Hematopoietic multipotent progenitor cell treated with erythropoietin and hydrocortisone succinate and interleukin-3 and kit ligand, for 15 days (in vitro differentiated cells): Measurements from ENCODE around the gene MOXD1.

ENCODE experiments used
- DNase-seq: peaks from one replicate; pipeline ENCODE4 v3.0.0-alpha.2; 2015; ENCODE audit warnings: low spot score

The MOXD1 gene

DNA sequence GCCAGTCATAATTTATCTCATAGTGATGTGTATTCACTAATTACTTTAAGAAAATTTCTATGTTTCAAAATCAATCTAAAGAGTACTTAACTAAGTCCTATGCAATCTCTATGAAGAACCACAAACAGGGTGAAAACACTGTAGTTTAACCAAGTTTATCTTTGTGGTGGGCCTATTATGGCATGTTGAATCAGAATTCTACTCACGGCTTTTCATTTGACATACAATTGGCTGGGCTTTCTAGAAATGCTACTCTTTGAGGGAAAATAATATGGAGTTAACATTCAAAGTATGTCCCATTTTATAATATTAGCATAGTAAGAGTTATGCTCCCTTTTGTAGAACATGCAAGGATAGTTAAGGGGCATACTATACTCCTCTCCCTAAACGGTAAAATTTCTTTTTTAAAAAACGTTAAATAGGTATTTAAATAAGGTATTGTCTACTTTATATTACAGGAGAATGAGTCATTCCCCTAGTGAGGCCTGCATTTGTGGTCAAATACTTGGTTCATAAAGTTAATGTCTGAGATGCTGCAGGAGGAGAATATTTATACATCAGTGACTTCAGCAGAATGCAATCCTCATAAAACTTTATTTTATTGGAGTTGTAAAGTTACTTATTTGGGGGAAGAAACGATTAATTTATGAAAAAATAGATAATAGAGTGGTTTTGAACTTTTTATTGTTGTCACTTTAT lies 1.8 kb downstream of the MOXD1 start:
- DNase-seq: no peak

DNA sequence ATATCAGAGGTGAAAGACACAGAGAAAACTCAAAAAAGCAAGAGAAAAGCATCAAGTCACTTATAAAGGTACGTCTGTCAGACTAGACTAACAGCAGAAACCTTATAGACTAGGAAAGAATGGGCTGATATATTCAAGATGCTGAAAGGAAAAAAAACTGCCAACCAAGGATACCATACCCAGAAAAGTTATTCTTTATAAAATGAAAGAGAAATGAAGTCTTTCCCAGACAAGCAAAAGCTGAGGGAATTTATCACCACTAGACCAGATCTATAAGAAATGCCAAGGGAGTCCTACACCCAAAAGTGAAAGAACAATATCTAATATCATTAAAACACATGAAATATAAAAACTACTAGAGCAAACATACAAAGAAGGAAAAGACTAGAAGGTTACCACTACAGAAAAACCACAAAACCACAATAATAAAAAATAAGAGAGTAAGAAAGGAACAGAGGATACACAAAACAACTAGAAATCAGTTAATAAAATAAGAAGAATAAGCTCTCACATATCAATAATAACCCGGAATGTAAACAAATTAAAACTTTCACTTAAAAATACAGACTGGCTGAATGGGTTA lies 6.2 kb downstream of the MOXD1 start:
- DNase-seq: no peak

DNA sequence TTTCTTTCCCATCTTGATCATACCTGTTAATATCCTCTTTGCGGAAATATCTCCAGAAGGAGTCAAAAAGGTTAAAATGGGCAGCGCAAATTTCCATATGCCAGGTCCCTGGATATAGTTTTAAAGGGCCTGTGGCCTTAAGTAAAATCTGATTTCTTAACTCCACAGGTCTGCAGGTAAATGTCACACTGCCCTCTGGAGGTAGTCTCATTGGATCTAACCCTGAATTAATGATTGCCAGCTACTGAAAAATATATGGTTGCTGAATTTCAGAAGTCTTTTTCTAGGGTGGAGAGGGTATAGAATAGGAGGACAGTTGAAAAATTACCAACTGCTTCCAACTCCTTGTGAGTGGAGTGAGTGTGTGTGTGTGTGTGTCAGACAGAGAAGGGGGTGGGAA lies 8.5 kb downstream of the MOXD1 start:
- no peak for DNase-seq

DNA sequence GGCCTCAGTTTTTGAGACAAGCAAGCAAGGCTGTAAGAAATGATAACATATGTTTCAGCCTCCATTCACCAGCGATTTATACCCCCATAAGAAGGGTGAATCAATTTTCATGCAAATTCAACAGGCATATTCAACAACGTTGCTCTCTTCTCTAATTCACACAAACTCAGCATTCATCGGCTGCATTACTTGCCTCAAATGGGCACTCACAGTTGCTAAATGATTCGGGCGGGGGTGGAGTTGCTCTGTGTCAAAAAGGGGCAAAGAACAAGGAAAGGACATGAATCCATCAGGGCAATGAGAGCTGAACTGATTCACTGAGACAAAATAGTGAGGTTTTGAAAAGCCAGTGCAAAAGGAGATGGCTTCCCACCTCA lies 9.0 kb downstream of the MOXD1 start:
- DNase-seq: no peak

DNA sequence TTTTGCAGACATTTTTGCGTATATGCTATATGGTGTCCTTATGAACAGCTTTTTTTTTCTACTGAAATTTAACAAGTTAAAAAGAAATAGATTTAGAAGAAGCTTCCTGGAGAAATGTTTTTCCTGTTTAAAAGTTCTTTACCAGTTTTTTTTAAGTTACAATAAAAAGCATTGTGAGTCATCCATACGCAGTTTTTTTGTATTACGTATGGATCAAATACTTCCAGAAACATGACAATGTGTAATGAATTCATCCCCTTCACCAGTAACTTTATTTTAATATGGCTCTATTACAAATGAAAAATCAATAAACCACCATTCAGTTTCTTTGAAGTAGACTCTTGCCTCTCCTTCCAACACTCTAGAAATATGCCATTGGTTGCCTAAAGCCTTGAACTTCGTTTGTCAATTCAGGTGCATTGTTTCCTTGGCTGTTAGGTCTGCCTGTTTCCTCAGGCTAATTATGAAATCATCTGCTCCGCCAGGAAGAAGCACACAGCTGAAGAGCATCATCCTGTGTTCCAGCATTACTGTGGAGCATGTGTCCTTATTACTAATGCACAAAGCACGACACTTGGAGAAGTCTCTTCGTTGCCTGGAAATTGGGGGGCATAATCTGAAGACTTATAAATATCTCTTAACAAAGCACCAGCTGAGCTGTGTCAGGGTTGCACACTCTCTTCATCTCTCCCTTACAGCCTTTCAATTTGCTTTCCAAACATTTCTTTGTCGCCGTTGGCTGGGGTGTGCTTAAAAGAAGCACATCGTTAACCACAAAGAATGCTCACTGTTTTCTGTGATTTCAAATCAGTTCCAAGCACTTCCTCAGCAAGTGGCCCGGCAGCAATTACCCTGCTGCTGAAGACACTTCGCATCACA lies 9.6 kb downstream of the MOXD1 start:
- no peak for DNase-seq

DNA sequence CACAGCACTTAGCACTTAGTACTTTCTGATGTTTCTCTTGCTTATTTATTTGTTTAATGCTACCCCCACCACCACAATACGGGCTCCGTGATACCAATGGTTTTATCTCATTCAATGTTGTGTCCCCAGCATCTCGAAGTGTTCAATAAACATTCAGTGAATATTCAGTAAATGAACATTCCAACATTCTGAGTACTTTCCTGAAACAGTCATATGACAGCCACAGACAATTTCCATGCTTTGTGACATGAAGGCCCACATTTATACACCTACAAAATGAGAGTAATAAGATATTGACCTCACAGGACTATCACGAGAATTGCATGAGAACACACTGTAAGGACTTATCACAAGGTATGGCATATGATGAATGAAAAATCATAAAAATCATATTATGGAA lies 10.8 kb downstream of the MOXD1 start:
- DNase-seq: no peak

DNA sequence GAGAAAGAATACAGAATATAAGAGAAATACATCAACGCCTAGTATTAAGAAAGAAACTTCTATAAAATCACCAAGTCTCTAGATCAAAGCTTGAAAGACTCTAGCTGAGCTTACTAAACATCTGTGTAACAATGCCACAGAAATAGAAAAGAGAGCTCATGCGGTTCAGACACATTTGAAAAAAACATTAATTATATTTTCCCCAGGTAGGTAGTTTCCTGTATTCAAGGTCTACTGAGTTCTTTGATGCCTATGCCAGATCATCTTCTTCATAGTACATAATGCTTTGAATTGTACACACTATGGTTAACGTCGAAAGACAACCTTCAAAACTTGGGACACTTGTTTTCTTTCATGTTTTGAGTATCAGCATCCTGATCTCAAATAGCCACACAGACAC lies 11.3 kb downstream of the MOXD1 start:
- no peak for DNase-seq

DNA sequence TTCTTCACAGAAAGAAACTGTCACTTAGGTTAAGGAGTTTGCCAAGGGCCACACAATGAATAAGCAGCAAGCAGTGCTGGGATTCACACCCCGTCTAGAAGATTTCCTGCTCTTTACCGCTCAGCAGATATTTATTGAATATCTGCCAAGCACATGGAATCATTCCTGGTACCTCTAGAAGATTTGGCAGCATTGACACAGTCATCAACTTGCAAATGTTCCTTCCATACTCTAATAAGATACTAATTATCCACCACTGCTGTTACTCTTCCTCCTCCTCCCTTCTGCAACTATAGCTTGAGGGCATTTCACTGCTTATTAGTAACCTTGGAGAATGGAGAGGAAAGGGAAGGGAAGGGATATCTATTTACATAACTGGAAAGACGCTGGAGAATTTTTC lies 13.0 kb downstream of the MOXD1 start:
- no peak for DNase-seq

DNA sequence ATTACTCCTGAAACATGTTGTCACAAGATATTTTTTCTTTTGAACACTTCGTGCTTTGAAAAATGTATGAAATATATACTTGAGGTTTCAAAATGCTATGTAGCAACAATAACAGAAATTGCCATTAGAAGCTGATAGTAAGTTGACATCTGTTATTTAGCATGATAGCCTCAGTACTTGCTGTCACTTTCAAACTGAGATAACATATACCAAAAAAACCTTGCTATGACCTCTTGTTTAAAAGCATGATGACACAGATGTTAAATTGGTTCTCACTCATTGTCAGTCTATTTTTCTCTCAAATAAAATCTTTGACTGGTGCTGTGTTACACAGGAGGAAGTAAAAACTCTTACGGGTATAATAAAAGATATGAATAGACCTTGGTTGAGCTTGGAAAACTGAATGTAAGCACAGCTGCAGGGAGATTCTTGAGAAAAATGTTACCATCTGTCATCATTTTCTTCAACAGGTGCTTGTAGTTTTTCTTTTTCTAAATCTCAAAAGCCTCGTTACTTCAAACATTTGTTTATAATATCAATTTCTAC lies 18.6 kb downstream of the MOXD1 start:
- no peak for DNase-seq

DNA sequence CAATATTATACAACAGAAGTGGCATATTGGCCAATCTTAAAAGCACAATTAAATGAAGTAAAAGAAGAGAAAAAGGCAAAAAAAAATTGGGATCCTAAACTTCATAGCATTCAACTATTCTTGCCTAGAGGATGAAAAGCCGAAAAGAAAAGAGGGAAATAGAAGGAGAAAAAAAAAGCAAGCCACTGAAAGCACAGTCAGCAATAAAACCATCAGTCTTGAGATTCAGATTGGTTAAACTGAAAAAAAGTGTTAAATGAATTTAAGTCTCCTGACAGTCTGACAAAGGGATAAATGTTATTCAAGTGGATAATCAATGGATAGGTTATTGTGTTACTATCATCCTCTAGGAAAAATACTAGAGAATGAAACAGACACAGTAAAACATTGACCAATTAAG lies 19.9 kb downstream of the MOXD1 start:
- no peak for DNase-seq

DNA sequence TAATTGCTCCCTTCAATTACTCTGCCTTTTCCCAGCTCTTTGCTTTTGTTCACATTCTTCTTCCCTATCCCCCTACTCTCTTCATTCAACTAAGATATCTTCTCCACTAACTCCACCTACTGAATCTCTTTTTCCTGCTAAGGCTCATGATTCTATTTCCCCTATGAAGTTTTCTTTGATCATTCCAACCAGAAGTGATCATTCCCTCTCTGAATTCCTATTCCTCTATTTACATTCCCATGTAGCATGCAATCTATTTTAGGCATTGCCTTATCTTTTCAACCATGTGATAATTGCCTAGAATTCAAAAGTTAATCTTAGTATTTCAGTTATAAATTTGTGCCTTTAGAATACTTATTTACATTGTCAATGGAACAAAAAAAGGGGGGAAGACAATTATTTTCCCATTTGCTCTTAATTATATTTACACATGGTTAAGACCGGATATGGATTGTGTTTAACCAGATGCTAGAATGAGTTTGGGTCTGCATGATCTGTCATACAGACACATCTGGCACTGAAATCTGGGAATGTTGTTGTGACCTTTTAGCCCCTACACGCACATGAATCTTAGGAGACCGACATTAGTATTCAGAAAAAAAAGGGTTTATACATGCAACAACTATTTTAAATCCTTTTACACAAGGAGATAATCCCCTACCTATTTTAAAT lies 20.8 kb downstream of the MOXD1 start:
- no peak for DNase-seq

DNA sequence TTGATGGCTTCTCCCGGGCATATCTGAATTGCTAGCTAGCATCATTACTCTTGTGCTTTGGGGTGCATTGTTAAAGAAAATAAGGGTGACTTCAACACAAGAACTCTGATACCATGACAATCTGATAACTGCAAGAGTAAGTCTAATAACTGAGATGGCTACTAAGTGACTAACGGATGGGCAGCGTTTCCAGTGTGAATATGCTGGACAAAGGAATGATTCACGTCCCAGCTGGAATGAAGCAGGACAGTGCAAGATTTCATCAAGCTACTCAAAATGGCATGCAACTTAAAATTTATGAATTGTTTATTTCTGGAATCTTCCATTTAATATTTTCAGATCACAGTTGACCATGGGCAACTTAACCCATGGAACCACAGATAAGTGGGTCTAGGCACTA lies 31.7 kb downstream of the MOXD1 start:
- DNase-seq: no peak

DNA sequence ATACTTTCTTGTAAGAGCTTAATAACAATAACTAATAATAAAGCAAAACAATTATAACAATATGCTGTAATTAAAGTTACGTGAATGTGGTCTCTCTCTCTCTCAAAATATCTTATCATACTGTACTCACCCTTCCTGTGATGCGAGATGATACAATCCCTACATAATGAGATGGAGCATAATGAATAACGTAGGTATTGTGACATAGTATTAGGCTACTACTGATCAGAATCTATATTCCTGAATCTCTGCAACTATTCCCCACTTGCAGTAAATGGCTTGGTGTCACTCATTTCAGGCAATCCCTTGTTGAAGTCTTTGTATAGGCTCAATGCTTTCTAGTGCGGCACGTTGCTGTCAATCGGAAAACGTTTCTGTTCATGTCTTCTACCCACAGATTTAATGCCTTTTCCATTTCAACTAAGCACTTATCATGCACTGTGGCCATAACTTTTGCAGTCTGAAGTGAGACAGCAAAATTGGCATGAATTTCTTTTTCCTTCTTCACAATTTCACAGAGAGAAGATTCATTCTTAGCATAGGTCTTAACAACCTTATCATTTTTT lies 32.3 kb downstream of the MOXD1 start:
- no peak for DNase-seq

DNA sequence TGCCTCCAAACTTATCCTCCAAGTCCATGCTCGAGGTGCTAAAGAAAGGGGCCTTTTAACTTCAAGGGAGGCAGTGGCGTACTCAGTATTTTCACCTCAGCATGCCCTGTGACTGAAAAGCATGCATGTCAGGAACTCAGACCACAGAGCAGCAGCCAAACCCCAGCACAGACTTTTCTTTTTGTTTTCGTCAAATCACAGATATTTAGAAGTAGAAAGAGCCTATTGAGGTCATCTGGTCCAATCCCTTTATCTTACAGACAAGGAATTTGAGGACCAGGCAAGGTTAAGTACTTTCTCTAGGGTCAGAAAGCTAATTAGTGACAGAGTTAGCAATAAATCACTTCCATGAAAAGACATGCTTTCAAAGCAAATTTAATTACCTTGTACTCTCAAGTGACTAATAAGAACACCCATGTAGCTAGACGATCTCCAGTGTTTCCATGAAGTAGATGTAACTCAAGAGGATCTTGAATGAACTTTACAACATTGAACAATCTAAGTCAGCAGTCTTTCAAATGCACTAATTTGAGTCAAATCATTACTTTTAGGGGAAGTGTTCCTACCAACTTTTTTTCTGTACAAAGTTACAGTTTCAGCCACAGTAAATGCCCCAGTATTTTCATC lies 35.9 kb downstream of the MOXD1 start:
- no peak for DNase-seq

DNA sequence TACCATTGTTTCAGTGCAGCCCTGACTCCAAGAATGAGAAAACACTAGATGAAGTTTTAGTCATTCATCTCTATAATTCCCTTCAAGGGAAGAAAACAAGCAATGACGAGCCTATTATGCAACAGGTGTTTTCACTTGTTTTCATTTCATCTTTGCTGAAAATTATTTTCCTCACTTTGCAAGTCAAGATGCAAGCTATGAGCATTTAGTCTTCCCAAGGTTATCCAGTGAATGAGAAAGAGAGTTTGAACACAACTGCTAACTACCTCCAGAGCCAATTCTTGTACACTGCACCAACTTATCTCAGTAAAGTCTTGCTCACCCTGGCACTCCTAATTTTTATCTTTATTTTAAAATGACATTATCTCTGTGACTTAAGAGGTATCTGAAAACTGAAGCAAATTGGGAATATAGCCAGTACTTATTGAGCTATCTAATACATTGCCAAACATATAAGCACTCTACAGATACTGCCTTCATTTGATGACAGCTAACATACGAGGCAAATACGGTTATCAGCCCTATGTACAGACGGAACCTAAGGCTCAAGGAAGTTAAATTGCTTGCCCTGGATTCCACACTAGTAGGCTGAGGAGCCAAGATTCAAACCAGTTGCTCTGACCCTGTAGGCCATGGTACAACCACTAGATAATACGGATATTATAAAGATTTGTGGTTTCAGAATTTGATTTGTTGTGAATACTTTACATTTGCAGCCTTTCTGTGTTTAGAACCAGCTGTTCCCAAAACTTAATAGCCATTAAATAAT lies 36.8 kb downstream of the MOXD1 start:
- no peak for DNase-seq

DNA sequence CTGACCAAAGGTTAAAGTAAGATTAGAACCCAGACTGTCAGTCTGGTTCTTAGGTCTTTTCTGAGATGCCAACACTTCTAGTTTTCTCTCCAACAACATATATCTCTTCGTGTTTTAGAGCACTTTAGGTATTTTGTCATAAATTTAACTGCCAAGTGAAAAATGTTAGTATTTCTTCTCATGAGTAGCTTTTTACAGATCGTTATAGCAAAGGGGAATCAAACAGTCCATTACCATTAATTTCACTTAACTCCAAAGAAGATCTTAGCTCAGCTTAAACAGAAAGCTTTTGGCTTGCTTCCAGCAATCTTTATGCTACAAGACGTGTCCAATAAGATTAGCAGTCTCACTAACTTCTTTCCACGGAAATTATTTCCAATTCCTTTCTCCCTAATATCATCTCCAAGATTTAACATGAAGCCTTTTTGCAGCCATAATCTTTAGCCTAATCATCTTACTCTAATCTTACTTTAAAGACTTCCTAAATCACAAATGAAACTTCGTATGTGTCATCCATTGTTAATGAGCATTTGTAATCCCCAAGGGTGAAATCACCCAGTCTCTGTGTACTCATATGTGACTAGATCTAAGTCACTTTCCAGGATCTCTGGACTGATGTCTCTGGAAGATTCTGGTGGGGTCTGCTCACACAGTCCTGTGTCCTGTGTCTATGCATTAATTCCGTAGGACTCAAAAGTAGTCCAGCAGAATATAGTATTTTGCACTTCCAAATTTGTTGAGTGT lies 38.7 kb downstream of the MOXD1 start:
- no peak for DNase-seq

DNA sequence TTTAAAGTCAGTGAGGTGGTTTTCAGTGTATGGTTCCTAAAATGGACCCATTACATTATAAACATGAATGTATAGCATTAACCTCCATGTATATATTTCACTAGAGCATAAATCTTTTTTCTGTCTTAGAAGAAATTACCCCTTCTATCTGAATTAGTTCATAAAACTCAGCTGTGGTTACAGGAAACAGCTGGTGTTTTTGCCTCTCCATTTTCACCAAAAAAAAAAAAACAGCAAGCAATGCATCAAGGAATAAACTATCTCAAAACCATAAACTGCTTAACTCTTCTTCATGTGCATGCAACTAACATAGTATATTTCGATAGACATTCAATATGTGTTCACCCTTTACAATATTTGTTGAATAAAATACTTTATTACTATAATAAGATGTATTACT lies 40.2 kb downstream of the MOXD1 start:
- DNase-seq: no peak

DNA sequence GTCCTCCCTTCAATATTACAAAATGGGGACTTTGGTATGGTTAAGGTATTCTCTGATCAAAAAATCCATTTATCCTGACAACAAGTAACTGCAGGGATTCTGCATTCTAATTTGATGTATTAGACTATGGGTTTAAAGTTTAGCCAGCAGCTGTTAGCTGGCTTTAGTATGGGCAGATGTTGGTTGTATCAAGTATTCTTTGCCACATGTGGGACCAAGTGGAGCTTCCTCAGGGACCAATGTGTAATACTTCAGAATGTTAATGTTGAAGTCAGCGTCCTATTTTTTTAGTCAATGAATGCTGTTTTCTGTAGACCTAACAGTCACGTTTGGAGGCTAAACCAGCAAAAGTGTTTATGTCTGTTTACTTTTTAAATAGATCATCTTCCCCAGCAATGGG lies 41.4 kb downstream of the MOXD1 start:
- DNase-seq: no peak

DNA sequence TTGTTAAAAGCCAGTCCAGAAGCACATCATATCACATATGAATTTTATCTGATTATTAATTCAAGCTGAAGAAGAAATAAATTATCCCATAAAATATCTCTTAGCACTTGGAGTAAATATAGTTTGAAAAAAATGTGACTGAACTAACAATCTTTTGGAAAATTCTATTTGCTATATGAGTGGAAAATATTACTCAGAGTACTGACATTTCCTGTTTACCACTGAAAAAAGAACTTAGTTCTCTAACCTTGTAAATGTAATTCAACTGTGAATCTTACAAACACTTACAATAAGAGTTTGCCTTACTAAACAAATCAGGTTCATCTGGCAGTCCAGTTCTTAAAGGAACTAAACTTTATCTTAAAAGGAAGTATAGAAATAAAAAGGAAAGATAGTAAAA lies 44.2 kb downstream of the MOXD1 start:
- DNase-seq: no peak

DNA sequence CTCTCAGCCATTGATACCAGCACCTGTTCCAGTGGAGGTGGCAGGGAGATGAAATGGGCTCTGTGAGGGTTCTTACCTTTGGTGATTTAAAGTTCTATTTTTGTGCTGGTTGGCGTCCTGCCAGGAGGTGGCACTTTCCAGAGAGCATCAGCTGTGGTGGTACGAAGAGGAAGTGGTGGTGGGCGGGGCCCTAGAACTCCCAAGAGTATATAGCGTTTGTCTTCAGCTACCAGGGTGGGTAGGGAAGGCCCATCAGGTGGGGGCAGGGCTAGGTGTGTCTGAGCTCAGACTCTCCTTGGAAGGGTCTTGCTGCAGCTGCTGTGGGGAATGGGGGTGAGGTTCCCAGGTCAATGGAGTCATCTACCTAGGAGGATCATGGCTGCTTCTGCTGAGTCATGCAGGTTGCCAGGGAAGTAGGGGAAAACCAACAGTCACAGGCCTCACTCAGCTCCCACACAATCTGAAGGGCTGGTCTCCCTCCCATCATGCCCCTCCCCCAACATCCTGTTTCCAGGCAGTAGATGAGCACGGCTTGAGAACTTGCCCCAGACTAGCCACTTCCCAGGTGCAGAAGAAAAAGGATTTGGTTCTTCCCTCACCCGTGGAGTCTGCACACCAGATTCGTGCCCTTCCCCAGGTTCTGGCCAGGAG lies 46.6 kb downstream of the MOXD1 start:
- DNase-seq: no peak
